HG02970 (cell line): ENCODE results near the gene GPHN.

Source experiments
- ATAC-seq: cut with Tn5 transposase; IDR thresholded peaks from one replicate; pipeline ENCODE4 v1.9.1; 2021; ENCODE audit warnings: mild to moderate bottlenecking, moderate library complexity, moderate number of reproducible peaks; ENCODE audit not compliant: unreplicated experiment, low FRiP score

GPHN gene

GRCh38 chr14:66507722-66508546, at the start of gene GPHN:
TSS of gene GPHN (plus strand) at chr14:66508147.
- ATAC-seq, result peak; percentile 75

DNA sequence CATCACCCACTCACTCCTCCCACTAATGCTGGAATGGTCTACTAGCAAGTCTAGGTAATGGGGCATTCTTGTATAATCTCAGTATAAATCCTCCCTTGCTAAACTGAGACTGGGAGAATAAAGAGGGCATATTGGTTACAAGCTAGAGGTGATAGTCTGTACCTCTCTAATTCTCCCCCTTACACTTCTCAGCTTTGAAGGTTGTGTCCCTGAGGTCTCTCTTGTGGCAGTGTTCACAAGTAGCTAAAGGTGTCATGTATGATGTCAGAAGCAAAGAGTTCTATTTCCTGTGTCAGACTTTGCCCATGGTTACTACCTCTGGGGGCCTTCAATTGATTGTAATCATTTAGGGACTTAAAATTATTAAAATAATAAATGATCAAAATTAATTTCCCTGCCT, 48.3 kb upstream of the GPHN start:
- ATAC-seq, result no peak

GRCh38 chr14:66464261-66464660, 43.7 kb upstream of the GPHN start:
- no peak for ATAC-seq

DNA sequence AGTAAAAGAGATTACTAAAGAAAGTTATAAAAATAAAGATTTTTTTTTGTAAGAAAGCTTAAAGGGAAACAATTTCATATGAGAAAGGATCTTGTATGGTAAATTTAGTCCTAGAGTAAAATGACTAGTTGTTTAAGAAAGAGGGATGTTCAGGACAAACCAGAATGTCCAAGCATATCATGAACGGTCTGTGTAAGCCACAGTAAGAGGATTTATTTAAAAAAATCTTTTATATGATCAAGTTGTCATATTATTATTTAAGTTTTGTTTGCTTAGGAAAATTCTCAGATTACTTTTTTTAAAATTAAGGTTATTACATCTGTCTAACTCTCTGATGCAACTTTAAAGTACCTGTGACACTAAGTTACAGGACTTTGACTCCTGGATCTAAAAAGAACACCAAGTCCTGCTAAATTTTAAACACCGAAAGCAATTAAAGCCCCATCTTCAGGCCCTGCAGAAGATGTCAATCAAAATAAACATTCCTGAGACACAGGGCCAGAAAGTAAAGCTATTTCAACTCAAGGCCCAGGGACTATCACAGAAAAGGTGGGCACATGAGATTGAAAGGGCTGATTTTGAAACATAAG, 39.1 kb upstream of the GPHN start:
- ATAC-seq, result no peak

- ATAC-seq, result no peak
Observed at GRCh38 chr14:66471584-66471983, 36.4 kb upstream of the GPHN start.

DNA sequence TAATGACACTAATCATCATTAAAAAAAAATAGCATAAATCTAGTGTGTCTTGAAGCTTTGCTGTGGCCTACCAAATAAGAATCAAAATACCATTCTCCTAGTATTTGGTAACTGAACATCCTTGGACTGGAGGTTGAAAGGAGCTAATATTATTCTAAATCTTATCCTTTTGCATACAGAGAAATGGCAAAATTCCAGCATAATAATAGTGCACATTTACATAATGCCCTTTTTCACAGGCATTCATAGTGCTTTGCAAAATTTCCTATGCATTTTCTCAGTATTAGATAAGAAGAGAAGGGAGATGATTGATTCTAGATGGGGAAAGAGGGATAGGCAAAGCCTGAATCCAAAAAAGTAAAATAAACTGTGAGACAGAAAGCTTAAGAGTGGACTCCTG, 35.7 kb upstream of the GPHN start:
- no peak for ATAC-seq

GRCh38 chr14:66473223-66473622, 34.7 kb upstream of the GPHN start:
- ATAC-seq, result no peak

GRCh38 chr14:66476964-66477363, 31.0 kb upstream of the GPHN start:
- no peak for ATAC-seq

DNA sequence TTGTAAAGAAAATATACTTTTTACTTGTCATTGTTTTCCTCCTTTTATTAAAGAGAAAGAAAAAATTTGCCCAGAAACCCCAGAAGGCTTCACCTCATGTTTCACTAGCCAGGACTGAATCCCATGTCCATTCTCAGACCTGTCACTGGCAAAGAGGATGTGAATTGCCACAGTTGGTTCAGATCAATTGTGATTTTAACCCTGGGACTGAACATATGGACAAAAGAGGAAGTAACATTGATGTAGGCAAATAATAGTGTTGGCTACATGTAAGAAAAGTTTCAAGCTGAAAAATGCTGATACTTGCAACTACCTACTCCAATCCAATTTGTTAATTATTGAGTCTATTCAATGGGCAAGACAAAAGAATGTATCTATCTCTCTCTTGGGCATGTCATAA, 30.4 kb upstream of the GPHN start:
- no peak for ATAC-seq

DNA sequence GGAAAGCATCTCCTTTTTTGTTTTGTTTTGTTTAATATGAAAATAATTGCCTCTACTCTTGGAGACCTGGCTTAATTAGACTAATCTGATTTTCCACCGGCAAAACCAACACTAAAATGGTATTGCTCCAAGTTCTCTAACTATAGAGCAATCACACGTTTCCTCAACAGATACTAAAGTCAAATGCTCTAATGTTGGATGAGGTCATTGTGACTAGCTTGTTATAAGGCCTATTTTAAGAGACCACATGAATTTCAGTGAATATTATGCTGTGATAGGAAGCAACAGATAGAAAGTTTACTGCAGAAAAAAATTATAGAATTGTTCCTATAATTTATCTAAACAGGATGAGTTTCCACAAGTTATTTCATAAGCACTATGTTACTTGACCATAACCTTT, 25.1 kb upstream of the GPHN start:
- no peak for ATAC-seq

- ATAC-seq, result no peak
Observed at GRCh38 chr14:66483322-66483721, 24.6 kb upstream of the GPHN start.

DNA sequence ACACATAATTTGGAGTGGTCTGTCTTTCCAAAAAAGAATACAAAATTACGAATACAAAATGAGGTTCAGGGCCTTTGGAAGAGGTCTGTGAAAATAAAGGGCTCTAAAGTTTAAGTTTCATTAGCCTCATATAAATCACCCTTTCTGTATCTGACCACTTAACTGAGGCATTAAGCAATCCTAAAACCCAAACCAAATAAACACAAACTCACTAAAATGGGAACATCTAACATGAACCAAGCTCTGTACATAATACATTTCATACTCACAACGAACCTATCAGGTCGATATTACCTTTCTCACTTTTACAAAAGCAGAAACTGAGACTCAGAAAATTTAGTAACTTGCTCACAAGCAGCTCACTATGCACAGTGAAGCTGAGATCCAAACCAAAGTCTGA, 22.9 kb upstream of the GPHN start:
- ATAC-seq, result no peak

DNA sequence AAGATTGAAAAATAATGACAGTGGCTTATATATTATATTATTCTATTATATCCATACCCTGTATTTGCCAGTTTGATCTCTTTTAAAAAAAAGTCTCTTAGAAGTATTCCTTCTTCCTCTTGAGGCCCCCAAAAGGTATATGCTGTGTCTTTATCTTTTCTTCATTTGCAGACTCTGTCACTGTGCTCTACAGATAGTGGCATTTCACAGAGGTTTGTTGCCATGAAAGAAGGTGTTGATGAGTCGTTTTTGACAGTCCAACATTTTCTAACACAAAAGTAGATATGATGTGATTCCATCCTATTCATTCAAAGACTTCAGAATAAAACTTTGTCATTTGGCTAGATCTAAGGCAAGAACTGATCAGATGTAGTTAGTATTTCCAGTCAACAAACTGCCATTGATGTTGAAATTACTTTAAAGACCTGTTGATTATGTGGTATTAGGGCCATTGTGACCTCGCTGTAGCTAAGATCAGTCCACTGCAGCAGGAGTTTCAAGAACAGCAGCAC, 22.0 kb upstream of the GPHN start, which contains the start of gene CCDC196:
Gene CCDC196, plus strand, starts transcription at position 462 of the 512 bp plus-strand sequence. CDS start 132 bp downstream, outside the sequence.
- ATAC-seq, result no peak

- ATAC-seq, result no peak
Observed at GRCh38 chr14:66487164-66487563, 20.8 kb upstream of the GPHN start.

DNA sequence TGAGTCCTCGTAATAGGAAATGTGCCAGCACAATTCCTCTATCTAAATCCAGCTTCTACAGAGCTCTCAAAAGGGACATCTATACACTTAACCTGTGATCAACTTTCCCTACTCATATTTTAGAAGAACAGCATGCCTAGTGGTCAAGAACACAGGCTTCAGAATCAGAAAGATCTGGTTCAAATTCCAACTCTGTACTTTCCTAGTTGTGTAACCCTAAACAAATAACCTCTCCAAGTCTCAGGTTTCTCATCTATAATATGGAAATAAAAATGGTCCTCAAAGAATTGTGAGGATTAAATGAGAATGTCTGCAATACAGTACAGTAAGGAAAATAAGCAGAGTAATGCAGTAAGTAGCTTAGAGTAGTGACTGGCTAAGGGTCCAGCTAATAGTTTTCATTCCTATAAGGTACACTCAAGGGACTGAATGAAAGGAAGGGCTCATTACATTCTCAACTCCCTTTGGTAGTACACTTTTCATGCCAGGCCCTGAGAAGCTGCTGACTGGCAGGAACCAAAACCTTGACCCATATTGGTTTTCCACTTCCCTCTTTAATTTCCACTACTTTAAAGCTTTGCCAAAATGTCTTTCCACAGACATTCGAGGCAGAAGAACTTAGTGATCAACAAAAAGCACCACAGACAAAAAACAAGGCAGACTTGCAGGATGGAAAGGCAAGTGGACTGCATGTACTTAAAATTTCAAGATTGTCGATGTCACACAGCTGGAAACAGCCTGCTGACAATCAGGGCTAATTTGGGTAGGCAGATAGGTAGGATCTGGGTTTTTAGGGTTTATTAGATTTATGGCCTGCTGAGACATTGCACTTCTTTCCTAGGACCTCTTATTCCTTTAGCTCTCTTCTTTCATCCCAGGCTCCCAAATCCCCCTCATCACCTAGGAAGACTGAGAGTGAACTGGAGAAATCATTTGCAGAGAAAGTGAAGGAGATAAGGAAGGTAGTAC, 17.5 kb upstream of the GPHN start:
- no peak for ATAC-seq

DNA sequence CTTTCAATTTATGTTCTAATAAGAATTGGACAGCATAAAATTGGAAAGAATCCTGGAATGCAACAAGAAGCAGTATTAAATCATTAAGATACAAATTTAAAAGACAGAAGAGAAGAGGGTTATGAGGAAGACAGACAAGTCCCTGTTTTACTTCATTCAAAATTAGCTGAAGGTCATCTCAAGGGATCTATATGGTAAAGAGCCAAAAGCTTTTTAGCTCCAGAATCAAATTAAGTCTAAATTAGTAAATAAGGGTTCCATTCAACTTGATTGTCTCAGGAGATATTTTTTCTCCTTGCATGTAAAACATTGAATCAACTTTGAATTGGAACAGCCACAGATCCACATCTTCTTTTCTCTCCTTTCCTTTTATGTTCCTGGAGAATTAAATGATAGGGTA, 14.2 kb upstream of the GPHN start:
- no peak for ATAC-seq

DNA sequence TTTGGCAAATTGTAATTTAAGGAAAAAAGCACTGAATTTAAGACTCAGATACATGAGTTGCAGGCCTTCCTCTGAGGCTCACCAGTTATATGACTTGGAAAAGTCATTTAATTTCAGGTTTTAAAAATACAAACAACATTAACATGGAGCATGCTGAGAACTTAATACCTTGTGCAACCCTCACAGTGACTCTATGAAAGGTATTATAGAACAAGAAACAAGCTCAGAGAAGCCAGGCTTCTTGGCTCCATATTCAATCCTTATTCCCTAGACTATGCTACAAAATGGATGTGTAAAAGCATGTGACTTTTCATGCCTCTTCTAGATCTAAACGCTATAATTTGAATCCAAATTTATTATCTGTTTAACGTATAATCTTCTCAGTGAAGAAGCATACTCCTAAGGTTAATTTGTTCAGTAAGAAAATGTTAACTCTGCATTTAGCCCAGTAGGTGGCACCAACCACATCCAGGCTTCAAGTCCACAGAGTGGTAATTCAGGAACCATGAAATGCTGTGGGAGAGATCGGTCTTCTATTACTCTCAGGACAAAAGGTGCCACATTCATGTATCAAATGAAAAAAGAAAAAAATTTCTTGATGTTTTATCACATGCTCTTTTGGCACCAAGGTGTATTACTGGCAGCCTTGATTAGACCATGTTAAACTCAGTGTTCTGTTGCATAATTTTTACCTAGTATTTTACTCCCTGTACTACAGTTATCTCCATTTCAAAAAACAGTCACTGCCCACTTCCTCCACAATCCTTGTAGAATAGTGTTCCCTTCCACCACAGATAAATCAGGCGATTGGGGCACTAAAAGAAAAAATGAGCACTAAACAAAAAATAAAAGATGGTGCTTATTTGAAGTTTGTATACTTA, 12.5 kb upstream of the GPHN start:
- no peak for ATAC-seq

DNA sequence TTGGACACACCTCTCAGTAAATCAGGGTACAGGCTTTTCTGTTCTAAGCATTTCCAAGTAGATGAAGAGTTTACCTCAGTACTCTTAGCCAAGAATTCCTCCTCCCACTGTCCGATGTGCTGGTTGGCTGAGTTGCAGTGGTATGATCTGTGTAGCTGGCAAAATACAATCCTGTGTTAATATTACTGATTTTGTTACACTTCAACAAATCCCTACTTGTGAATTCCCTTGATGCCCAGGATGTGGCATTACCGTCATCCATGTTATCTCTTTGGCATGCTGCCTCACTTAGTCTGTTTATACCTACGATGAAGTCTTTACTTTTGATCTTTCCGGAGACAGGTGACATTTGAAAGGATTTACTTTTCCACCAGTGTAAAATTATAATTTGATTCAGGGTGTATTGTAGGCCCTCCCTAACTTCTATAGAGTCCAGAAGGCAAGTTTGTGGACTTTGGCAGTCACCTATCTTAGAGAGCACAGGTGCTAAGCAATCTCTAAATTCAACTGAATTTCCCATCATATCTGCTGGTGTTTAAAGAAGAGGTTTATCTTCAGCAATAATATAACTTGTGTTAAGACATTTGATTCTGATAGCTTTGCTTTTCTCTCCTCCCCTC, 11.6 kb upstream of the GPHN start:
- no peak for ATAC-seq

GRCh38 chr14:66496911-66497310, 11.0 kb upstream of the GPHN start:
- ATAC-seq, result no peak
